OCI-LY7 (cell line): ENCODE data around the gene SLC30A7. TPM values are rescaled to one million over a fixed set of nuclear protein-coding genes. Genes with fewer than 3 reads are reported as not detected.

Source experiments
- BruUV-seq: library from RNA; stranded (reverse); fragments of 400-500 nt; replicated peaks from 2 replicates; lab custom pipeline; 2021; lab: Mats Ljungman, UMichigan
- CTCF ChIA-PET: fragments of 300-600 bp; sonication (Branson Sonifier 250); formaldehyde crosslinking; loops from one replicate; lab custom pipeline; 2022; ENCODE audit warnings: antibody characterized with exemption; ENCODE audit not compliant: unreplicated experiment; lab: Charles Lee
- POLR2A ChIA-PET: fragments of 300-600 bp; sonication (Branson Sonifier 250); formaldehyde crosslinking; loops from one replicate; lab custom pipeline; 2022; ENCODE audit warnings: antibody characterized with exemption; lab: Charles Lee
- DNase-seq: peaks from one replicate; pipeline ENCODE4 v3.0.0-alpha.2; 2015; ENCODE audit warnings: low spot score
- H2AFZ ChIP-seq: fragments of 200-600 bp; sonication (generic), shearing (Covaris generic); 2 replicates; pipeline ENCODE4 v1.6.1; 2014; ENCODE audit warnings: mild to moderate bottlenecking, antibody characterized with exemption, low read length, moderate library complexity
- H3K27ac ChIP-seq: fragments of 200-600 bp; sonication (generic); 2 replicates; pipeline ENCODE4 v1.5.1; 2014; ENCODE audit warnings: mixed run types, low read depth, mild to moderate bottlenecking, moderate library complexity, low read length, inconsistent platforms; ENCODE audit not compliant: poor library complexity, severe bottlenecking
- H3K36me3 ChIP-seq: fragments of 200-600 bp; sonication (generic); 2 replicates; pipeline ENCODE4 v1.6.1; 2014; ENCODE audit warnings: mild to moderate bottlenecking, antibody characterized with exemption, low read length, moderate library complexity, mixed read lengths; ENCODE audit not compliant: insufficient read depth
- H3K4me1 ChIP-seq: fragments of 200-600 bp; sonication (generic); 2 replicates; pipeline ENCODE4 v1.5.1; 2014; ENCODE audit warnings: mild to moderate bottlenecking, low read length; ENCODE audit not compliant: insufficient read depth, poor library complexity, severe bottlenecking
- H3K4me2 ChIP-seq: fragments of 200-600 bp; sonication (generic); 2 replicates; pipeline ENCODE4 v1.6.1; 2014; ENCODE audit warnings: mild to moderate bottlenecking, low read length
- H3K4me3 ChIP-seq: fragments of 200-600 bp; sonication (generic); 2 replicates; pipeline ENCODE4 v1.5.1; 2014; ENCODE audit warnings: mild to moderate bottlenecking, low read depth, low read length; ENCODE audit not compliant: poor library complexity, severe bottlenecking
- H3K79me2 ChIP-seq: fragments of 200-600 bp; sonication (generic); 2 replicates; pipeline ENCODE4 v1.6.1; 2016; ENCODE audit warnings: low read depth, mild to moderate bottlenecking, low read length, moderate library complexity, mixed read lengths; ENCODE audit not compliant: insufficient read depth
- H3K9me2 ChIP-seq: fragments of 200-600 bp; sonication (generic); 2 replicates; pipeline ENCODE4 v1.6.1; 2016; ENCODE audit warnings: mild to moderate bottlenecking, low read length, mixed read lengths; ENCODE audit not compliant: insufficient read depth
- H3K9me3 ChIP-seq: fragments of 200-600 bp; sonication (generic); 2 replicates; pipeline ENCODE4 v1.6.1; 2014; ENCODE audit warnings: mild to moderate bottlenecking, mixed run types, low read length, mixed read lengths
- H4K20me1 ChIP-seq: fragments of 200-600 bp; sonication (generic); 2 replicates; pipeline ENCODE4 v1.6.1; 2014; ENCODE audit warnings: mild to moderate bottlenecking, antibody characterized with exemption, low read length, moderate library complexity, mixed read lengths; ENCODE audit not compliant: insufficient read depth
- EZH2phosphoT487 ChIP-seq: fragments of 200-600 bp; sonication (generic); IDR thresholded peaks from 2 replicates; pipeline ENCODE4 v1.6.1; 2018; ENCODE audit warnings: low read depth, borderline replicate concordance, mild to moderate bottlenecking, mixed run types, antibody characterized with exemption, low read length, moderate library complexity, mixed read lengths
- intact Hi-C: fragments of 100-400 bp; cut with micrococcal nuclease; formaldehyde crosslinking; loops from one replicate; pipeline ENCODE4 v1.10.0; 2022; ENCODE audit not compliant: unreplicated experiment
- total RNA-seq, 2 experiments: library from RNA; depleted of rRNA in 1 of 2; stranded (reverse); fragments of >200 nt in 1 of 2; shearing (Covaris generic) in 1 of 2; gene quantifications; 2 replicates each; pipeline ENCODE4 v1.2.3, GENCODE V29; 2014 to 2022
- TF ChIP-seq, protein P1 (sequence below): fragments of 200-600 bp; sonication (generic); conservative IDR thresholded peaks from 2 replicates; pipeline ENCODE4 v1.5.1; 2014; ENCODE audit warnings: mild to moderate bottlenecking, antibody characterized with exemption, low read length, moderate library complexity, mixed read lengths

The SLC30A7 gene
- total RNA-seq, 2 experiments from 2014 or later, result 8.6 to 15.3 TPM

- no peaks in the 10 kb centered on the region for H3K4me1 ChIP-seq
- ChIA-PET CTCF (no interaction called here), POLR2A (no interaction called here)
- no peak overlapping the region for H3K4me3 ChIP-seq
- no peak for TF ChIP-seq EZH2phosphoT487
- TF ChIP-seq, protein P1, sequence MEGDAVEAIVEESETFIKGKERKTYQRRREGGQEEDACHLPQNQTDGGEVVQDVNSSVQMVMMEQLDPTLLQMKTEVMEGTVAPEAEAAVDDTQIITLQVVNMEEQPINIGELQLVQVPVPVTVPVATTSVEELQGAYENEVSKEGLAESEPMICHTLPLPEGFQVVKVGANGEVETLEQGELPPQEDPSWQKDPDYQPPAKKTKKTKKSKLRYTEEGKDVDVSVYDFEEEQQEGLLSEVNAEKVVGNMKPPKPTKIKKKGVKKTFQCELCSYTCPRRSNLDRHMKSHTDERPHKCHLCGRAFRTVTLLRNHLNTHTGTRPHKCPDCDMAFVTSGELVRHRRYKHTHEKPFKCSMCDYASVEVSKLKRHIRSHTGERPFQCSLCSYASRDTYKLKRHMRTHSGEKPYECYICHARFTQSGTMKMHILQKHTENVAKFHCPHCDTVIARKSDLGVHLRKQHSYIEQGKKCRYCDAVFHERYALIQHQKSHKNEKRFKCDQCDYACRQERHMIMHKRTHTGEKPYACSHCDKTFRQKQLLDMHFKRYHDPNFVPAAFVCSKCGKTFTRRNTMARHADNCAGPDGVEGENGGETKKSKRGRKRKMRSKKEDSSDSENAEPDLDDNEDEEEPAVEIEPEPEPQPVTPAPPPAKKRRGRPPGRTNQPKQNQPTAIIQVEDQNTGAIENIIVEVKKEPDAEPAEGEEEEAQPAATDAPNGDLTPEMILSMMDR, result no peak
- no peaks in the 10 kb centered on the region for H3K79me2 ChIP-seq
- intact Hi-C loops, result no loop called here
- BruUV-seq, result no TSS peak
- DNase-seq, result no peak
- H2AFZ ChIP-seq, result no peak overlapping the region
- peaks cover 78% of the 10 kb centered on the region for H3K36me3 ChIP-seq
- H3K27ac ChIP-seq, result no peak overlapping the region
- no peaks in the 10 kb centered on the region for H3K9me2 ChIP-seq
- H4K20me1 ChIP-seq, result 0 out of 2 replicates have a peak, but pooled peaks cover 4% of the 10 kb centered on the region
- no peak overlapping the region for H3K4me2 ChIP-seq
- H3K9me3 ChIP-seq, result no peaks in the 10 kb centered on the region
Observed at GRCh38 chr1:101008229-101008834, 112.4 kb downstream of the SLC30A7 start.

DNA sequence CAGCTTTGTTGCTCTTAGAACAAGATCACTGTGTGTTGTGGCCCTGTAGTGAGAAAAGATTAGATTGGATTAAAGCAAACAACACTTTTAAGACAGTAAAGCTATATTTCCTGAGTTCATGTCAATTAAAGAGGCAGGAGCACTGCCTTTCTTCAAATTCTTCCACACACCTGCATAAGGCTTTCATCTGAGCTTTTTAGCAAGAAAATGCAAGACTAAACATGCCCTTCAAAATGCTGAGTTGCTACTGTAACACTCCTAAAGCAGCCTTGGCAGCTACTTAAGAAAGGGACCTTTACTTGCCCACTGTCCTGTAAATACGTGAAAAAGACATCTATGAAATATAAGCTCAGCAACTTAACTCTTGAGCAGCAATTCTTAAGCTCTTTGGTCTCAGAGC lies 117.9 kb downstream of the SLC30A7 start:
- no TSS peak for BruUV-seq
- H3K4me2 ChIP-seq, result no peak overlapping the region
- H3K4me3 ChIP-seq, result no peak overlapping the region
- H3K79me2 ChIP-seq, result no peaks in the 10 kb centered on the region
- ChIA-PET CTCF (no interaction called here), POLR2A (interaction anchor here (0.6 to 1.4 kb wide), 5 partner anchors 9 to 108 kb away, joined by 3 to 9 read pairs (median 3); no protein-coding TSS in a partner anchor)
- TF ChIP-seq, protein P1, result no peak
- no peak for TF ChIP-seq EZH2phosphoT487
- H3K9me3 ChIP-seq, result no peaks in the 10 kb centered on the region; the same call in 1 of the 2 replicates
- H3K9me2 ChIP-seq, result no peaks in the 10 kb centered on the region
- no peaks in the 10 kb centered on the region for H3K4me1 ChIP-seq
- intact Hi-C loops, result no loop called here
- no peaks in the 10 kb centered on the region for H4K20me1 ChIP-seq
- H3K27ac ChIP-seq, result no peak overlapping the region
- DNase-seq, result no peak
- H3K36me3 ChIP-seq, result peaks cover 83% of the 10 kb centered on the region
- no peak overlapping the region for H2AFZ ChIP-seq

DNA sequence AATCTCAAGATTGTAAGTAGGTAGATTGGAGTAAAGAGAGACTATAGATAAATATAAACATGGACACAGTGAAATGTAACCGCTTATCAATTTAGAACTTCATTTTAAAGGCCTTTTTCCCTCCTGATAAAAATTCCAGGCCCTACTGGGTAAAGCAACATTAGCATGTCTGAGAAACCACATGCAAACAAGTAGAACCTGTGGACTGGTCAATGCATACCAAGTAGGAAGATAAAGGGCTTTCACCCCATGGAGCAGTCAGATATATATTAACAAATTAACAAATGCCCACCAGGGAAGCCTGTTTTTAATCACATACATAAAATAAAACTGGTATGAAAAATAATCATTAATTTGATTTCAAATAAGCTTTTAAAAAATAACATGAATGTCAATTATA lies 121.6 kb downstream of the SLC30A7 start:
- CTCF ChIA-PET, result no interaction called here
- TF ChIP-seq, protein P1, result no peak
- no peak for TF ChIP-seq EZH2phosphoT487
- intact Hi-C loops, result no loop called here
- H3K79me2 ChIP-seq, result no peaks in the 10 kb centered on the region
- no peak overlapping the region for H3K27ac ChIP-seq
- peaks cover 90% of the 10 kb centered on the region for H3K36me3 ChIP-seq
- no peaks in the 10 kb centered on the region; the same call in 1 of the 2 replicates for H3K9me3 ChIP-seq
- H4K20me1 ChIP-seq, result no peaks in the 10 kb centered on the region
- no peak overlapping the region for H3K4me2 ChIP-seq
- BruUV-seq, result no TSS peak
- no peaks in the 10 kb centered on the region for H3K4me1 ChIP-seq
- no peaks in the 10 kb centered on the region for H3K9me2 ChIP-seq
- POLR2A ChIA-PET, result interaction anchor here (0.7 to 0.9 kb wide), 2 partner anchors 26 to 854 kb away, joined by 3 read pairs; no protein-coding TSS in a partner anchor
- H2AFZ ChIP-seq, result no peak overlapping the region
- no peak overlapping the region for H3K4me3 ChIP-seq
- DNase-seq, result no peak
